Lung (tissue), 12 donors: Measurements from ENCODE around the gene NQO2. TPM values are rescaled to one million over a fixed set of nuclear protein-coding genes. Genes with fewer than 3 reads are reported as not detected.
"Not testable (repeated sequence)": the region's sequence is repeated elsewhere in the genome, so short reads cannot be mapped to it uniquely, and the experiment has no call there.

Source experiments
- ATAC-seq: fragments of 200-7000 bp; cut with Tn5 transposase; one replicate; pipeline ENCODE4 v1.9.1; 2020; ENCODE audit warnings: moderate number of reproducible peaks; ENCODE audit not compliant: insufficient read depth, low FRiP score
- DNase-seq, 3 donors: peaks; one replicate each; pipeline ENCODE4 v3.0.0-alpha.2; 2013 to 2017
- H3K27ac ChIP-seq, 2 donors: one replicate each; pipeline ENCODE4 v1.5.1; 2013; ENCODE audit warnings: mild to moderate bottlenecking in 2 of 2, moderate library complexity in 2 of 2, control low read depth in 1 of 2, inconsistent platforms in 1 of 2, low read depth in 1 of 2, low read length in 1 of 2
- H3K27me3 ChIP-seq, 3 donors: one replicate each; pipeline ENCODE4 v1.5.1; 2013; ENCODE audit warnings: low read length in 2 of 3; ENCODE audit not compliant: control insufficient read depth in 3 of 3, insufficient read depth in 3 of 3
- H3K36me3 ChIP-seq, 4 donors: one replicate each; pipeline ENCODE4 v1.5.1; 2013; ENCODE audit warnings: low read length in 4 of 4, mild to moderate bottlenecking in 1 of 4, moderate library complexity in 1 of 4; ENCODE audit not compliant: control insufficient read depth in 4 of 4, insufficient read depth in 4 of 4
- H3K4me1 ChIP-seq, 5 donors: one replicate each; pipeline ENCODE4 v1.5.1; 2013; ENCODE audit warnings: low read length in 5 of 5, mild to moderate bottlenecking in 2 of 5, moderate library complexity in 1 of 5; ENCODE audit not compliant: control insufficient read depth in 5 of 5, insufficient read depth in 5 of 5
- H3K4me3 ChIP-seq: one replicate; pipeline ENCODE4 v1.5.1; 2013; ENCODE audit warnings: mild to moderate bottlenecking, control low read depth, moderate library complexity
- H3K9ac ChIP-seq, 2 donors: one replicate each; pipeline ENCODE4 v1.5.1; 2013; ENCODE audit warnings: low read length in 2 of 2, control low read depth in 1 of 2; ENCODE audit not compliant: insufficient read depth in 1 of 2
- H3K9me3 ChIP-seq, 4 donors: one replicate each; pipeline ENCODE4 v1.5.1; 2013; ENCODE audit warnings: low read length in 3 of 4, mild to moderate bottlenecking in 1 of 4, moderate library complexity in 1 of 4; ENCODE audit not compliant: control insufficient read depth in 4 of 4, insufficient read depth in 3 of 4
- WGBS, 2 donors: extraction: QIAGEN DNeasy Blood & Tissue Kit; methylation state at CpG; one replicate each; pipeline ENCODE4 v1.1.7; 2013; 5-methylcytosine and 5-hydroxymethylcytosine counted together
- polyA plus RNA-seq, 2 donors: library from polyadenylated mRNA; stranded (reverse); fragments of 200-250 nt; gene quantifications; one replicate each; pipeline ENCODE4 v1.2.1, GENCODE V29; 2013
- total RNA-seq, 2 donors: library from RNA; depleted of rRNA in 1 of 2; stranded (reverse); fragments of >200 nt in 1 of 2; gene quantifications; one replicate each; pipeline ENCODE4 v1.2.1, GENCODE V29; 2014 to 2021
- TF ChIP-seq, protein P1 (sequence below): IDR thresholded peaks from 2 replicates; pipeline ENCODE4 v1.5.1; 2012; ENCODE audit warnings: mild to moderate bottlenecking; ENCODE audit errors: control extremely low read depth, extremely low read depth
- donor health status: control.
- donor health status: control.
- donor health status: Bipolar disorder and iron deficiency.
- donor health status: healthy.
- donor health status: DM: yes; HTN: yes; CAD: no.

NQO2 gene
- total and polyA plus RNA-seq, 4 donors, result 9.4 to 47.1 (median 43.1) TPM

DNA sequence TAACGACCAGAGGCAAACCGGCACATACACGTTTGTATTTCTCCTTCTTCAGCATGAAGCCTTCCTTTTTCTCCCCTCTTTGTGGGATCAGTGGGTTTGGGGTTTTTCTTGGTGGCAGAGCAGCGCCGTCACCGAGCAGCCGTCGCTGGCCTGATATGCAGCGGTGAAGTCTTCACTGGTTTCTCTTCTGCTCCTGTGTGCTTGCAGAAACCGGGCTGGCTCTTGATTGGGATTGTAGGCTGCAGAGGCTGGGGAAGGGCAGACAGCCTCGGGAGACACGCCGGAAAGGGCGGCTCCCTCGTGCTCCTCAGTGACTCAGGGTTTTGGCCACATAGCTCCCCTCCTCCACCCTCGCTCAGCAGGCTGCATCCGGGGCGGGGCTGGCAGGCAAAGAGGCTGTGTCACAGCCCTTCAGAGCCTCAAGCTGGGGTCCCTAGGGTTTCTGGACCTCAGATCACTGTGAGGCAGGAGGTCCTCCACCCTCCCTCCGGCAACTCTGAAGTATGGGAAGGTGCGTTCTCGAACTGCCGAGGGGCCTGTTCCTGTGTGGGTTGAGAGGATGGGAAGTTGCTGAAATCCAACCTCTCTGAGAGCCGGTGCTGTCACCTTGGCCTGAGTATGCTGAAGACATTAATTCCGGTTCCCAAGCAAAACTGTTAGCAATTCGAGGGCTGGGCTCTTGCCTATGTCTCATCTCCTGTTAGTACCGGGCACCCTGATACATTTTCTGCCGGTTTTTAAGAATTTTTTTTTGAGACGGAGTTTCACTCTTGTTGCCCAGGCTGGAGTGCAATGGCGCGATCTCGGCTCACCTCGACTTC, 24.2 kb downstream of the NQO2 start:
- H3K4me1 ChIP-seq, result peaks cover 0 to 13% (median 0%) of the 10 kb centered on the region in 5 donors
- H3K9ac ChIP-seq, result no peak overlapping the region
- WGBS, 2 donors, result 14 to 18% methylated on average over 32 of the region's 32 CpGs
- no peaks in the 10 kb centered on the region for H3K9me3 ChIP-seq
- H3K27ac ChIP-seq, result peak overlapping the region; percentile 79 to 96
- H3K4me3 ChIP-seq, result peak overlapping the region; percentile 48
- no peaks in the 10 kb centered on the region for H3K27me3 ChIP-seq
- H3K36me3 ChIP-seq, result peaks cover 0 to 2% (median 0%) of the 10 kb centered on the region in 4 donors
- TF ChIP-seq, protein P1, sequence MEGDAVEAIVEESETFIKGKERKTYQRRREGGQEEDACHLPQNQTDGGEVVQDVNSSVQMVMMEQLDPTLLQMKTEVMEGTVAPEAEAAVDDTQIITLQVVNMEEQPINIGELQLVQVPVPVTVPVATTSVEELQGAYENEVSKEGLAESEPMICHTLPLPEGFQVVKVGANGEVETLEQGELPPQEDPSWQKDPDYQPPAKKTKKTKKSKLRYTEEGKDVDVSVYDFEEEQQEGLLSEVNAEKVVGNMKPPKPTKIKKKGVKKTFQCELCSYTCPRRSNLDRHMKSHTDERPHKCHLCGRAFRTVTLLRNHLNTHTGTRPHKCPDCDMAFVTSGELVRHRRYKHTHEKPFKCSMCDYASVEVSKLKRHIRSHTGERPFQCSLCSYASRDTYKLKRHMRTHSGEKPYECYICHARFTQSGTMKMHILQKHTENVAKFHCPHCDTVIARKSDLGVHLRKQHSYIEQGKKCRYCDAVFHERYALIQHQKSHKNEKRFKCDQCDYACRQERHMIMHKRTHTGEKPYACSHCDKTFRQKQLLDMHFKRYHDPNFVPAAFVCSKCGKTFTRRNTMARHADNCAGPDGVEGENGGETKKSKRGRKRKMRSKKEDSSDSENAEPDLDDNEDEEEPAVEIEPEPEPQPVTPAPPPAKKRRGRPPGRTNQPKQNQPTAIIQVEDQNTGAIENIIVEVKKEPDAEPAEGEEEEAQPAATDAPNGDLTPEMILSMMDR, result no peak
- DNase-seq, result peak; percentile 71 to 85 (median 75)
- peak; percentile 94 for ATAC-seq

- DNase-seq, result no peak
These were observed 27.3 kb downstream of the NQO2 start for GRCh38 chr6:3026791-3027626.

GRCh38 chr6:3028156-3028555, 28.5 kb downstream of the NQO2 start:
- not testable (repeated sequence) for H3K27me3 ChIP-seq, H3K27ac ChIP-seq, H3K36me3 ChIP-seq, H3K4me3 ChIP-seq, DNase-seq, ATAC-seq, H3K9ac ChIP-seq, H3K9me3 ChIP-seq
- H3K4me1 ChIP-seq, result peaks cover 0 to 11% (median 0%) of the 10 kb centered on the region in 5 donors
- WGBS, 2 donors, result 82 to 91% methylated on average over 5 of the region's 5 CpGs

More at GRCh38 chr6:3026791-3027626, 27.3 kb downstream of the NQO2 start:
- H3K9me3 ChIP-seq, result no peaks in the 10 kb centered on the region
- WGBS, 2 donors, result 78 to 80% methylated on average over 20 of the region's 20 CpGs
- H3K9ac ChIP-seq, result no peak overlapping the region
- H3K27ac ChIP-seq, result peak overlapping the region in 1 of 2 donors; percentile 68
- H3K27me3 ChIP-seq, result no peaks in the 10 kb centered on the region
- peaks cover 0 to 13% (median 0%) of the 10 kb centered on the region in 5 donors for H3K4me1 ChIP-seq
- no peaks in the 10 kb centered on the region for H3K36me3 ChIP-seq
- H3K4me3 ChIP-seq, result no peak overlapping the region
- TF ChIP-seq, protein P1, result no peak
- no peak for ATAC-seq
